ENCODE measurements around the gene PLBD2. TPM values are rescaled to one million over a fixed set of nuclear protein-coding genes. Genes with fewer than 3 reads are reported as not detected.

The PLBD2 gene
- total RNA-seq, 1 experiment from 2014 or later, result 18.8 TPM

DNA sequence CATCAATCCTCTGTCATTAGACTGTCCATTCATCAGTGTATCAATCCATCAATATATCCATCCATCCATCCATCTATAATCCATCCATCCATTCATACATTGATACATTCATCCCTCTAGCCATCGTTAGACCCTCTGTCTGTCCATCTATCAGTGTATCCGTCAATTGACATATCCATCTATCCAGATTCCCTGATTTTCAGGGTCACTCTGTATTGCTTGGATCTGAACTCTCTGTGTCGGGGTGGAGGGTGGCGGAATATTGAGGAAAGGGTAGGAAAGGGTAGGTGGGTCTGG lies 80.9 kb downstream of the PLBD2 start:
- Histone ChIP-seq H4K20me1 (ENCODE audit: low read length) (no peaks in the 10 kb centered on the region), H3K27ac (ENCODE audit: low read length) (no peak overlapping the region), H2AFZ (ENCODE audit: low read length) (no peak overlapping the region), H3F3A (ENCODE audit: low read length, unreplicated experiment) (no peaks in the 10 kb centered on the region), H3K9me2 (replicated peaks; ENCODE audit: low read length) (no peaks in the 10 kb centered on the region), H3K9me3 (ENCODE audit: low read length) (no peaks in the 10 kb centered on the region), H3K4me1 (ENCODE audit: insufficient read depth, low read length) (no peaks in the 10 kb centered on the region), H3K36me3 (ENCODE audit: low read depth, low read length) (no peaks in the 10 kb centered on the region), H3K4me3 (ENCODE audit: low read length) (no peak overlapping the region), H3K4me2 (ENCODE audit: low read length) (no peak overlapping the region), H3K27me3 (ENCODE audit: low read length) (no peaks in the 10 kb centered on the region), H3K79me2 (ENCODE audit: low read length) (no peaks in the 10 kb centered on the region), H3K9ac (ENCODE audit: low read length) (no peak overlapping the region)
- ATAC-seq, result no peak
- ChIA-PET CTCF (no interaction called here), POLR2A (ENCODE audit: unreplicated experiment) (no interaction called here)
- intact Hi-C loops (cut with micrococcal nuclease), result no loop called here
- TF ChIP-seq, protein P1, sequence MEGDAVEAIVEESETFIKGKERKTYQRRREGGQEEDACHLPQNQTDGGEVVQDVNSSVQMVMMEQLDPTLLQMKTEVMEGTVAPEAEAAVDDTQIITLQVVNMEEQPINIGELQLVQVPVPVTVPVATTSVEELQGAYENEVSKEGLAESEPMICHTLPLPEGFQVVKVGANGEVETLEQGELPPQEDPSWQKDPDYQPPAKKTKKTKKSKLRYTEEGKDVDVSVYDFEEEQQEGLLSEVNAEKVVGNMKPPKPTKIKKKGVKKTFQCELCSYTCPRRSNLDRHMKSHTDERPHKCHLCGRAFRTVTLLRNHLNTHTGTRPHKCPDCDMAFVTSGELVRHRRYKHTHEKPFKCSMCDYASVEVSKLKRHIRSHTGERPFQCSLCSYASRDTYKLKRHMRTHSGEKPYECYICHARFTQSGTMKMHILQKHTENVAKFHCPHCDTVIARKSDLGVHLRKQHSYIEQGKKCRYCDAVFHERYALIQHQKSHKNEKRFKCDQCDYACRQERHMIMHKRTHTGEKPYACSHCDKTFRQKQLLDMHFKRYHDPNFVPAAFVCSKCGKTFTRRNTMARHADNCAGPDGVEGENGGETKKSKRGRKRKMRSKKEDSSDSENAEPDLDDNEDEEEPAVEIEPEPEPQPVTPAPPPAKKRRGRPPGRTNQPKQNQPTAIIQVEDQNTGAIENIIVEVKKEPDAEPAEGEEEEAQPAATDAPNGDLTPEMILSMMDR (conservative IDR thresholded peaks at IDR 0.05; ENCODE audit: low read depth, low read length), result no peak
- TF ChIP-seq EZH2phosphoT487 (IDR thresholded peaks at IDR 0.05; ENCODE audit: borderline replicate concordance, low read length) (no peak), EZH2 (IDR thresholded peaks at IDR 0.05; ENCODE audit: low read length, unreplicated experiment) (no peak)
- no peak for DNase-seq
- no TSS peak for BruUV-seq (replicated peaks)

DNA sequence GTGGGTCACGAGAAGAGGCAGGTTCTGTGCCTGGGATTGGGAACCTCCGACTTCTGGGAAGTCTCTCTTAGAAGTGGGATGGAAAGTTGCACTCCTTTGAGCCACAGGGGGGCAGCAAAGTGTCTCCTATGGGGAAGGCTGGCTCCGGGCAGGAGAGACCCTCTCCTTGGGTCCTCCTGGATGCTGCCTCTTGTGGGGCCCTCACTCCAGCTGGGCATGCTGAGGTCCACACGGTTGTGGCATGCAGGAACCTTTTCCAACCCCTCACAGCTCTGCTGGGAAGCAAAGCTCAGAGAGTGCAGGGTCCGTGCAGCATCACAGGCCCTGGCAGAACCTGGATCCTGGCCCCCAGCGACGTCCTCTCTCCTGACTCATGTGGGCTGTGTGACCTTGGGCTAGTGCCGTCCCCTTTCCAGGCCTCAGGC lies 81.2 kb downstream of the PLBD2 start:
- CTCF ChIA-PET, result no interaction called here
- POLR2A ChIA-PET (ENCODE audit: unreplicated experiment), result no interaction called here
- BruUV-seq (replicated peaks), result no TSS peak

DNA sequence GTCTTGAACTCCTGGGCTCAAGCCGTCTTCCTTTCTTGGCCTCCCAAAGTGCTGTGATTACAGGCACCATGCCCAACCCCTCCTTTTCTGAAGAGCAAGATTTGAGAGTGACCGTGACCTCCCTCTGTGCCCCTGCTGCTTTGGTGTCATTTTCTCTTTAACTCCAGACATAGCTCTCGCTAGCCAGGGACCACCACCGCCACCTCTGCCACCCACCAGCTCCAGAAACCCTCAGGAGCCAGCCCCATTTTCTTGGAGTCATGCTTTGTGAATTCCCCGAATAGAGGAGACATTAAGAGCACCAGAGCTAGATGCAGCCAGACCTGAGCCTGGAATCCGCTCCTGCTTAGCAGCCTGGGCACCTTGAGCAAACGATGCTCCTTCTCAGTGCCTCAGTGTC lies 81.9 kb downstream of the PLBD2 start:
- TF ChIP-seq, protein P1 (conservative IDR thresholded peaks at IDR 0.05; ENCODE audit: low read depth, low read length), result no peak
- no peak for TF ChIP-seq EZH2 (IDR thresholded peaks at IDR 0.05; ENCODE audit: low read length, unreplicated experiment)
- no peak for TF ChIP-seq EZH2phosphoT487 (IDR thresholded peaks at IDR 0.05; ENCODE audit: borderline replicate concordance, low read length)
- no peaks in the 10 kb centered on the region for H4K20me1 ChIP-seq (ENCODE audit: low read length)
- ATAC-seq (no peak), DNase-seq (no peak)
- H3K27me3 ChIP-seq (ENCODE audit: low read length), result no peaks in the 10 kb centered on the region
- H2AFZ ChIP-seq (ENCODE audit: low read length), result no peak overlapping the region
- no peak overlapping the region for H3K4me2 ChIP-seq (ENCODE audit: low read length)
- BruUV-seq (replicated peaks), result no TSS peak
- no peak overlapping the region for H3K27ac ChIP-seq (ENCODE audit: low read length)
- no peaks in the 10 kb centered on the region for H3F3A ChIP-seq (ENCODE audit: low read length, unreplicated experiment)
- no peak overlapping the region for H3K4me3 ChIP-seq (ENCODE audit: low read length)
- H3K9ac ChIP-seq (ENCODE audit: low read length), result no peak overlapping the region
- H3K79me2 ChIP-seq (ENCODE audit: low read length), result no peaks in the 10 kb centered on the region
- ChIA-PET POLR2A (ENCODE audit: unreplicated experiment) (no interaction called here), CTCF (no interaction called here)
- intact Hi-C loops (cut with micrococcal nuclease), result no loop called here
- no peaks in the 10 kb centered on the region for H3K9me2 ChIP-seq (replicated peaks; ENCODE audit: low read length)
- H3K9me3 ChIP-seq (ENCODE audit: low read length), result no peaks in the 10 kb centered on the region
- H3K36me3 ChIP-seq (ENCODE audit: low read depth, low read length), result no peaks in the 10 kb centered on the region
- no peaks in the 10 kb centered on the region for H3K4me1 ChIP-seq (ENCODE audit: insufficient read depth, low read length)

More for the DNA sequence above, 81.2 kb downstream of the PLBD2 start:
- H3K27me3 ChIP-seq (ENCODE audit: low read length), result no peaks in the 10 kb centered on the region
- H3K36me3 ChIP-seq (ENCODE audit: low read depth, low read length), result no peaks in the 10 kb centered on the region
- ATAC-seq, result peak; percentile 73
- no peaks in the 10 kb centered on the region for H3K9me2 ChIP-seq (replicated peaks; ENCODE audit: low read length)
- no peak for TF ChIP-seq EZH2 (IDR thresholded peaks at IDR 0.05; ENCODE audit: low read length, unreplicated experiment)
- TF ChIP-seq, protein P1 (conservative IDR thresholded peaks at IDR 0.05; ENCODE audit: low read depth, low read length), result peak; percentile 85
- no peaks in the 10 kb centered on the region for H3F3A ChIP-seq (ENCODE audit: low read length, unreplicated experiment)
- H3K9me3 ChIP-seq (ENCODE audit: low read length), result no peaks in the 10 kb centered on the region
- DNase-seq, result peak; percentile 69
- intact Hi-C loops (cut with micrococcal nuclease), result no loop called here
- no peak overlapping the region for H3K27ac ChIP-seq (ENCODE audit: low read length)
- H4K20me1 ChIP-seq (ENCODE audit: low read length), result no peaks in the 10 kb centered on the region
- H3K4me3 ChIP-seq (ENCODE audit: low read length), result no peak overlapping the region
- H3K4me1 ChIP-seq (ENCODE audit: insufficient read depth, low read length), result no peaks in the 10 kb centered on the region
- no peak overlapping the region for H3K4me2 ChIP-seq (ENCODE audit: low read length)
- no peak overlapping the region for H2AFZ ChIP-seq (ENCODE audit: low read length)
- H3K79me2 ChIP-seq (ENCODE audit: low read length), result no peaks in the 10 kb centered on the region
- H3K9ac ChIP-seq (ENCODE audit: low read length), result no peak overlapping the region

Other genes starting within 250 kb of the PLBD2 start
- gene RASAL1, start 222.8 kb upstream of the PLBD2 start, total RNA-seq (2014; rRNA removed), result 0.66 and 0.69 TPM in 2 replicates
- gene CFAP73, start 208.9 kb upstream of the PLBD2 start, total RNA-seq (2014; rRNA removed), result not detected in 2 replicates
- gene DDX54, start 173.1 kb upstream of the PLBD2 start, total RNA-seq (2014; rRNA removed), result 158 and 309 TPM in 2 replicates
- gene RITA1, start 172.9 kb upstream of the PLBD2 start, total RNA-seq (2014; rRNA removed), result 66.8 and 71.6 TPM in 2 replicates
- 19.0 and 29.3 TPM in 2 replicates for gene TPCN1, start 137.1 kb upstream of the PLBD2 start, total RNA-seq (2014; rRNA removed)
- 34.1 and 50.2 TPM in 2 replicates for gene SLC8B1, start 23.5 kb upstream of the PLBD2 start, total RNA-seq (2014; rRNA removed)
- not detected in 2 replicates for gene SDS, start 45.3 kb downstream of the PLBD2 start, total RNA-seq (2014; rRNA removed)
- gene SDSL, start 63.8 kb downstream of the PLBD2 start, total RNA-seq (2014; rRNA removed), result 14.0 and 19.9 TPM in 2 replicates
- gene LHX5, start 113.3 kb downstream of the PLBD2 start, total RNA-seq (2014; rRNA removed), result 0.23 and 0.26 TPM in 2 replicates